DOHH2 (cell line): ENCODE data around the gene PLA2G1B.

Source experiments
- H3F3A ChIP-seq: fragments of 200-600 bp; sonication (generic), shearing (Covaris generic); 2 replicates; pipeline ENCODE4 v1.6.0; 2016; ENCODE audit warnings: antibody characterized with exemption, mild to moderate bottlenecking; ENCODE audit not compliant: control insufficient read depth, insufficient read depth
- H3K27ac ChIP-seq: fragments of 200-600 bp; sonication (generic); 2 replicates; pipeline ENCODE4 v1.5.1; 2014; ENCODE audit warnings: low read depth, mild to moderate bottlenecking, low read length, moderate library complexity
- H3K27me3 ChIP-seq: fragments of 200-600 bp; sonication (generic); 2 replicates; pipeline ENCODE4 v1.6.1; 2014; ENCODE audit warnings: mild to moderate bottlenecking, low read length, mixed read lengths; ENCODE audit not compliant: control insufficient read depth
- H3K36me3 ChIP-seq: fragments of 200-600 bp; sonication (generic); 2 replicates; pipeline ENCODE4 v1.6.1; 2014; ENCODE audit warnings: mild to moderate bottlenecking, low read length, moderate library complexity, mixed read lengths; ENCODE audit not compliant: control insufficient read depth
- H3K4me1 ChIP-seq: fragments of 200-600 bp; sonication (generic); 2 replicates; pipeline ENCODE4 v1.6.1; 2014; ENCODE audit warnings: mild to moderate bottlenecking, low read length, mixed read lengths; ENCODE audit not compliant: control insufficient read depth
- H3K4me2 ChIP-seq: fragments of 200-600 bp; sonication (generic); 2 replicates; pipeline ENCODE4 v1.6.0; 2014; ENCODE audit warnings: mild to moderate bottlenecking, low read length, moderate library complexity
- H3K4me3 ChIP-seq: fragments of 200-600 bp; sonication (generic); 2 replicates; pipeline ENCODE4 v1.5.1; 2014; ENCODE audit warnings: mild to moderate bottlenecking, low read length, mixed read lengths
- H3K79me2 ChIP-seq: fragments of 200-600 bp; sonication (generic); 2 replicates; pipeline ENCODE4 v1.6.1; 2014; ENCODE audit warnings: mild to moderate bottlenecking, low read length, mixed read lengths; ENCODE audit not compliant: control insufficient read depth
- H3K9me2 ChIP-seq: fragments of 200-600 bp; sonication (generic); replicated peaks from 2 replicates; pipeline ENCODE4 v1.6.1; 2014; ENCODE audit warnings: mild to moderate bottlenecking, low read length, mixed read lengths; ENCODE audit not compliant: control insufficient read depth
- H3K9me3 ChIP-seq: fragments of 200-600 bp; sonication (generic); 2 replicates; pipeline ENCODE4 v1.6.1; 2014; ENCODE audit warnings: antibody characterized with exemption, low read length, mixed read lengths; ENCODE audit not compliant: control insufficient read depth, insufficient read depth
- H4K20me1 ChIP-seq: fragments of 200-600 bp; sonication (generic); 2 replicates; pipeline ENCODE4 v1.6.0; 2014; ENCODE audit warnings: low read depth, mild to moderate bottlenecking, antibody characterized with exemption, low read length, moderate library complexity; ENCODE audit not compliant: control insufficient read depth, insufficient read depth
- CTCF ChIP-seq: fragments of 200-600 bp; sonication (generic); IDR thresholded peaks from one replicate; pipeline ENCODE4 v1.5.1; 2014; ENCODE audit warnings: antibody characterized with exemption, mild to moderate bottlenecking, low read depth, low read length; ENCODE audit not compliant: poor library complexity, severe bottlenecking
- EZH2phosphoT487 ChIP-seq: fragments of 200-600 bp; sonication (generic); IDR thresholded peaks from 2 replicates; pipeline ENCODE4 v1.6.1; 2017; ENCODE audit warnings: borderline replicate concordance, mild to moderate bottlenecking, antibody characterized with exemption, low read length, moderate library complexity, mixed read lengths

PLA2G1B gene

DNA sequence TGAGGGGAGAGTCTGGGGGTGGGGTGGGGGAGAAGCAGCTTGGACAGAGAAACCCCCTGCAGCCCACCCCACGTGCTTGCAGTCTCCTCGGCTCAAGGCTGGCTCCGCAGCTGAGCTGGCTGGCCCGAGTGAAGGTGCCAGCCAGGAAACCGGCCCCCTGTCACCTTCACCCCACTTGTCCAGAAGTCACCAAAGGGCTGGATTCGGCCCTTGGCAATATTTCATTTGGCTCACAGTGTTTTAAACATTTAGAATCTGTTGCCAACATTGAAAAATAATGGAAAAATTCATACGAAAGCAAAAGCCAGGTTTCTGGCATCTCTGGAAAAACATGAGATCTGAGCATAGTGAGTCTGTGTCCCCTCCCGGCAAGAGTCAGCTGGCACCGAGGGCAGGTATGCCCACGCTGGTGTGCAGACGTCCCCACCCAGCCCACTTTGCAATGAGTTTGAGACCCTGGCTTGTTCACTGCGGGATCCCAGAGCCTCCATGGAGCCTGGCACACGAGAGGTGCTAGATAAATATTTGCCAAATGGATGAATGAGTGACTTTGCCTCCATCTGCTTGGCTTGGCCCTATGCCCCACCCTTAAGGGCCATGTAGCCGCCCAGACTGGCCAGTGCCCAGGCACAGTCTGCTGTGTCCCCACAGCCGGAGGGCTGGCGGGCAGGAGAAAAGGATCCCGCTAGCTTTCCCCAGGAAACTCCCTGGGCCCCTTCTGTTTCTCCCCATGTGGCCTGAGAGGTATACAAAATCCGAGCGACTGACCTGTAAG lies 23.2 kb upstream of the PLA2G1B start:
- TF ChIP-seq CTCF: no peak
- TF ChIP-seq EZH2phosphoT487: no peak
- Histone ChIP-seq H3K4me2 (no peak overlapping the region), H3K4me1 (no peaks in the 10 kb centered on the region), H3F3A (no peaks in the 10 kb centered on the region), H3K79me2 (no peaks in the 10 kb centered on the region), H3K36me3 (no peaks in the 10 kb centered on the region), H4K20me1 (no peaks in the 10 kb centered on the region), H3K9me2 (no peaks in the 10 kb centered on the region), H3K9me3 (no peaks in the 10 kb centered on the region), H3K4me3 (no peak overlapping the region), H3K27me3 (no peaks in the 10 kb centered on the region), H3K27ac (no peak overlapping the region)

GRCh38 chr12:120347766-120348165 lies 20.2 kb upstream of the PLA2G1B start:
- H3K27ac ChIP-seq: no peak overlapping the region
- H3K9me3 ChIP-seq: no peaks in the 10 kb centered on the region
- no peaks in the 10 kb centered on the region for H3K4me1 ChIP-seq
- no peaks in the 10 kb centered on the region for H3F3A ChIP-seq
- no peak overlapping the region for H3K4me2 ChIP-seq
- H3K4me3 ChIP-seq: no peak overlapping the region
- H3K36me3 ChIP-seq: no peaks in the 10 kb centered on the region
- no peaks in the 10 kb centered on the region for H3K79me2 ChIP-seq
- no peaks in the 10 kb centered on the region for H3K27me3 ChIP-seq
- H3K9me2 ChIP-seq: no peaks in the 10 kb centered on the region
- TF ChIP-seq CTCF (no peak), EZH2phosphoT487 (no peak)
- H4K20me1 ChIP-seq: no peaks in the 10 kb centered on the region

DNA sequence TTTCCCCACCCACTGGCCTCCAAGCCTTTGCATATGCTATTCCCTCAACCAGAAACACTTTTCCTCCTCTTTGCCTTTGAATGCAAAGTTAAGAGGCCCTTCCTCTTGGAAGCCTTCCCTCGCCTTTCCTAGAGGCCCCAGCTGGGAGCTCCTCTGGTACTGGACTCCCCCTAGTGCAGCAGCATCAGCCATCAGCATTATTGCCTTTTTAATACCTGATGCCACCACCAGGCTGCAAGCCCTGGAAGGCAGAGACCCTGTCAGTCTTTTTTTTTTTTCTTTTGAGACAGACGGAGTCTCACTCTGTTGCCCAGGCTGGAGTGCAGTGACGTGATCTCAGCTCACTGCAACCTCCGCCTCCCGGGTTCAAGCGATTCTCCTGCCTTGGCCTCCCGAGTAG lies 19.1 kb upstream of the PLA2G1B start:
- H3K27ac ChIP-seq: no peak overlapping the region
- no peaks in the 10 kb centered on the region for H3K79me2 ChIP-seq
- no peaks in the 10 kb centered on the region for H3K9me2 ChIP-seq
- TF ChIP-seq EZH2phosphoT487: no peak
- TF ChIP-seq CTCF: no peak
- H3K9me3 ChIP-seq: no peaks in the 10 kb centered on the region
- no peak overlapping the region for H3K4me3 ChIP-seq
- H3K4me2 ChIP-seq: no peak overlapping the region
- no peaks in the 10 kb centered on the region for H3K4me1 ChIP-seq
- H3K27me3 ChIP-seq: no peaks in the 10 kb centered on the region
- no peaks in the 10 kb centered on the region for H3F3A ChIP-seq
- H3K36me3 ChIP-seq: no peaks in the 10 kb centered on the region
- H4K20me1 ChIP-seq: no peaks in the 10 kb centered on the region

DNA sequence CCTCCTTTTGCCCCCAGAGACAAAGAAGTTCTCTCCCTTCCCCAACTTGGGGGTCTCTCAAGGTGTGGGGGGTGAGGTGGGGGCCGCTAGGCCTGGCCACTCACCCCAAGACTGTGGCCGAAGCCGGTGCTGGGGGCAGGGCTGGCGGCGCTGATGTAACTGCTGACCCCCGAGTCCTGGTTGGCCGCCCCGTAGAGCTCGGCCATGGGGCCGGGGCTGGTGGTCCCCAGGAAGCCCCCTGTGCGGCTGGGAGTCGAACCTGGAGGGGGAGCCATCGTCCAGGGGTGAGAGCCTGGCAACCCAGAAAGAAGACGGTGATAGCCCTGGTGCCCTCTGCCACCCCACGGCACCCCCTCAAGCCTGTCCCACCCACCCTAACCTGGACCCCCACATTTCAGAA lies 18.5 kb upstream of the PLA2G1B start:
- Histone ChIP-seq H3F3A (no peaks in the 10 kb centered on the region), H3K4me3 (no peak overlapping the region), H3K27me3 (no peaks in the 10 kb centered on the region), H3K9me2 (no peaks in the 10 kb centered on the region), H3K4me1 (no peaks in the 10 kb centered on the region), H4K20me1 (no peaks in the 10 kb centered on the region), H3K9me3 (no peaks in the 10 kb centered on the region), H3K27ac (no peak overlapping the region), H3K4me2 (no peak overlapping the region), H3K36me3 (no peaks in the 10 kb centered on the region), H3K79me2 (no peaks in the 10 kb centered on the region)
- no peak for TF ChIP-seq EZH2phosphoT487
- TF ChIP-seq CTCF: no peak
